GM21447 (cell line): ENCODE results near the gene NOX1.
A peak's percentile ranks its signal among the peaks of the same experiment; 100 is the strongest.
"Not testable (repeated sequence)": the region's sequence is repeated elsewhere in the genome, so short reads cannot be mapped to it uniquely, and the experiment has no call there.

Experiments used
- ATAC-seq: cut with Tn5 transposase; IDR thresholded peaks from one replicate; pipeline ENCODE4 v1.9.1; 2021; ENCODE audit not compliant: unreplicated experiment

The NOX1 gene

DNA sequence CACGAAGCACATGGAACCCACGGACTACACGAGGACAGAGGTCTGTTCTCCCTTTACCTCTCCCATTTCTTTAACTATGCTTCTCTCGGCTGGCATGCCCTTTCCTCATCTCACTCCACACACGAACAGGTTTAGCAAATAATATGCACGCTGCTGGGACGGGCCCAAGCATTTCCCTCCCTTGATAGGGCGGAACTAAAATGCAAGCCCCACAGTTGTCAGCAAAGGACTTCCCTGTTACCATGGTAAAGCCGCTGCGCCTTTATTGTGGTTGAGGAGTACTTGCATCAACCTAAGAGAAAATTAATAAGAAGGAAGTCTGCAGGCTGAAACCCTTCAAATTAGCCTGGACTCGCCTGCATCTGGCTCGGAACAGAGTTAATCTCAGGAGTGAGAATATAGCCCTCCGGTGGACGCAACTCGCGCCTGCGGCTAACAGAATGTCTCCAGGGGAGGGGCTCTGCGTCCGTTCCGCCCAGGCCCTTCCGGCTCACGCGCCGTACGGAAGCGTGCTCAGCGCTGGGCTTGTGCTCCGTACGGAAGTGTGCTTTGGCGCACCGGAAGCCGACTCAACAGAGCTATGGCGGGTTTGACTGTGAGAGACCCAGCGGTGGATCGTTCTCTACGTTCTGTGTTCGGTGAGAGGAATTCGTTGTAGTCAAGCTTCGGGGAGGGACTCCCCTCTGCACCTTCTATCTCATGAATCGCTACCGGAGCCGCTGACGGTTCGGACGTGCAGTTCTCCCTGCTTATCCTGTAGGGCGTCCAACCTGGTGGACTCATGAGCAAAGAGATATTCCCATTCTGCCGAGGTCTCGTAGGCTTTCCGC lies 54.1 kb downstream of the NOX1 start, which contains the start of gene CSTF2:
CSTF2 (plus strand) TSS at position 555 of the 830 bp plus-strand sequence; CDS start at position 581, 26 bp downstream.
- ATAC-seq: peak; percentile 98

DNA sequence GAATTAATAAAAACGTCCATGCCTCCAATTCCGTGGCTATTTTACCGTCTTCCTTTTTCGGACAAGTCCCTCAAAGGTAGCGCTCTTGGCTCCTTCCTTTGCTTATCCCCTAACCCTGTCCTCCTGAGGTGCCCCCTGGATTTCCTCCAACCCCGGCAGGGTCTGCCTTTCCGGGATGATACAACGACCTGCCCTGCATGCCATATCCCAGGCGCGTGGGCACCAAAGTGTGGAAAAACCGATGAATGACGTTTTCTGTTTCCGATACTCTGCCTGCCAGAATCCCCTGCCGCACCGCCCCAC lies 54.7 kb downstream of the NOX1 start:
- no peak for ATAC-seq

DNA sequence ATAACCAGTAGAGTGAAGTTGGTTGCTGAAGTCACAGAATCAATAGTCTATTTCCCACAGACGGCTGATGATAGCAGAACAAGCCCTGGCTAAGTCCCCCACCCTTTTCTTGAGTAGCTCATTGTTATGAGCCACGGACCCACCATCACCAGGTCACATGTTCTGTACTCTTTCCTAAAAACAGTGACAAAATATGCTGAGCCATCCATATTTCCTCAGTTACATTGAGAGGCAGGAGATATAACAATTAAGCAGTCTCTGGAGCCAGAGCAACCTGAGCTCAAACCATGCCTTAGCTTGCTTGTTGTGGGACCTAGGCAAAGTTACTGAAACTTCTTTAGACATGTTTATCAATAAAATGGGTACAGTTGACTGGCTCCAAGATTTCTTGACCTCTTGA lies 56.8 kb downstream of the NOX1 start:
- no peak for ATAC-seq

DNA sequence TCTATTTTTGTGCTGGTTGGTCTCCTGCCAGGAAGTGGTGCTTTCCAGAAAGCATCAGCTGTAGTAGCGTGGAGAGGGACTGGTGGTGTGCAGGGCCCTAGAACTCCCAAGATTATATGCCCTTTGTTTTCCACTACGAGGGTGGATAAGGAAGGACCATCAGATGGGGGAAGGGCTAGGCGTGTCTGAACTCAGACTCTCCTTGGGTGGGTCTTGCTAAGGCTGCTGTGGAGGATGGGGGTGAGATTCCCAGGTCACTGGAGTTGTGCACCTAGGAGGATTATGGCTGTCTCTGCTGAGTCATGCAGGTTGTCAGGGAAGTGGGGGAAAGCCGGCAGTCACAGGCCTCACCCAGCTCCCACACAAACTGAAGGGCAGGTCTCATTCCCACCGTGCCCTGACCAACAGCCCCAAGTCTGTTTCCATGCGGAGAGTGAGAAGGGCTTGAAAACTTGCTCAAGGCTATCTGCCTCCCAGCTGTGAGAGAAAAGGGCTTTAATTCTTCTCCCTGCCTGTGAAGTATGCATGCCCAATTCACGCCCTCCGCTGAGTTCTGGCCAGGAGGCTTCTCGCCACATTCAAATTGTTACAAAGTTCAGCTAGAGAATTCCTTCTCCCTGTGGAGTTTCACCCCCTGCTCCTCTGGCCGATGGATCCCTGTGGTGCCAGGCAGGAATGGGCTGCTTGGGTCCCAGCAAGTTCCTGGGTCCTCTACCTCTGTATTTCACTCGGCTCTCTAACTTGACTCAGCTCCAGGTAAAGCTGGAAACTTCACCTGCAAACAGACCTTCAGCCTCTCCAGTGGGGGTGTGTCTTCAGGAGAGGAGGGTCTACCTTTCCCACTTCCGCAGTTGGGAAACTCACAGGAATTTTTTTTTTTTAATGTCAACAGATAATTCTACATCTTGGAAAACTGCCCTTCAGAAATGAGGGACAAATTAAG lies 61.7 kb downstream of the NOX1 start:
- no peak for ATAC-seq

DNA sequence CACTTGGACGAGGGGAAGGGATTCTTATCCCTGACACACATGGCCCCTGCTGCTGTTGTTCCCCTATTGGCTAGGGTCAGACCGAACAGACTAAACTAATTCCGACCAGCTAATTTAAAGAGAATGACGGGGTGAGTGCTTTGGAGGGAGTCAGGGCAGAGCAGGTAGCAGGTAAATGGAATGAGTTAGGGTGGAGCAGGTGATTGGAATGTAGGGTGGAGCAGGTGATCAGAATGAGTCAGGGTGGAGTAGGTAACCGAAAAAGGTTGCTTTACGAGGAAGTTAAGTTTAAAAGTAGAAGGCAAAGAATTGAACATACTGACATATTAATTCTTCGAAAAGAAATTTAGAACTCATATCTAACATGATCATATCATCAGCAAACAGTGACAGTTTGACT lies 65.9 kb downstream of the NOX1 start:
- not testable (repeated sequence) for ATAC-seq

DNA sequence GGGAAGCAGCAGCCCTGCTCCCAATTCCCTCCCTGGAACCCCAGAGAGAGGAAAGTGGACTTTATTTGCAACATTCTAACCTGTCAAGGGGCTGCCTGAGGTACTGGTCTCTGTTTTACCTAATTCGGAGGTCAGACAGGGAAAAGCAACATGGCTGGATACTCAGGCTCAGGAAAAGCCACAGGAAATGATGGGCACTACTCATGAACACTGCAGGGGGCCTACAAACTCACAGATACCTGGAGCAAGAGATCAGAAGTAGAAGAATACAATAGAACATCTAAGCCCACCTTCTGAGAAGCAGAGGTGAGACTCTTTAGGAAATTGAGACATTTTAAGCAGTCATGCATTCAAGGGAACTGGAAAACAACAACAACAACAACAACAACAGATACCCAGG lies 69.4 kb downstream of the NOX1 start:
- ATAC-seq: no peak

DNA sequence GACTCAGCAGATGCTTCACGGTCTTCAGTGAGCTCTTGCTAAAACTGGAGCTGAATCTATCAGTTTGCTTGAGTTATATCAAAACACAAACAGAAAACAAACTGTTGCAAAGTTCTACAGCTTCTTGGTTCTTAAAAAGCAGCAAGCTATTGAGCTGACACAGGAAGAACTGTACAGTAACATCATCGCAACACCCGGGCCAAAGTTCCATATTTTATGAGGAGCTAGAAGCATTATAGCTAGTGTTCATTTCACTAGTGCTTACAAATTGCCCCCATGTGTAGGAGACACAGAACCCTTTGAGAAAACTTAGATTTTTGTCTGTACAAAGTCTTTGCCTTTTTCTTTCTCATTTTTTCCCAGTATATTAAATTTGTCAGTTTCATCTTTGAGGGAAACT lies 71.3 kb downstream of the NOX1 start:
- no peak for ATAC-seq

DNA sequence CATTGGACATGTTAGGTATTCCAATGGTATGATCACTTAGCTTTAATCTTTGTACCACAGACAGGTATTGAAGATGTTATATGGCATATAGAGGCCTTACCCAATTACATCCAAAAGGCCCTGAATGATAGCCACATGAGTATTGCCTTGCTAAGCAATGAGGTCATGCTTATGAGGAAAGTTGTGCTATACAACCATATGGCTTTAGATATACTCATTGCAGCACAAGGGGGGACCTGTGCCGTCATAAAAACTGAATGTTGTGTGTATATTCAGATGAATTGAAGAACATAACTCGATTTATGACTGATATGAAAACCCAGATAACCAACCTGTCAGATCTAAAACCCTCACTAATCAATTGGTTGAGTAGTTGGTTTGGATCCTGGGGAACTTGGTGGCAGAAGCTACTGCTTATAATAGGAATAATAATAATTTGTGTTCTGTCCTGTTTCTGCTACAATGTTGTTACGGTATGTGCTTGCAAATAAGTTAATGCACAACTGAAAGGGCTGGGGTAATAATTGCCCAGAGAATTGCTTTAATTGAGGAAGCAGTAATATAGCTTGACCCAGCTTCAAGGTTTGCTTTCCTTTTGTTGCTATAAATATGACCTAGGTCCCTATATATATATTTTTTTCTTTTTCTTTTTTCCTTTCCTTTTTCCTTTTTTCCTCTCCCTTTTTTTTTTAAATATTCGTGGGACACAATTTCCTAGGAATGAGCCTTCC lies 75.5 kb downstream of the NOX1 start:
- no peak for ATAC-seq

DNA sequence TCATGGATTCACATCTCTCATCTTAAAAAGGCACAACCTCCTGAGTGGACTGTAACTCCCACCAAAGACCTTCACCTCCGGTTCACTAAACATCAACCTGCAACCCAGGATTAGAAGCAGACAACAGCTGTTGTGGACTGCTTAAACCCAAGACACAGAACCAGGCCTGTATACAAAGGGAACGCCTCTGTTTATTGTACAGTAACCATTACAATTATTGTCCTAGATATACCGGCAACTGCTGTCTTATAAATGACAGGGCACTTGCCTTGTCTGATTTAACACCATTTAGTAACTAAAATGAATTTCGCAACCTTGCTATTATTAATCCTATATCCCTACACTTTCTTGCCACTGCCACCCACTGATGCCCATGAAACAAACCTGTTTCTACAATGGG lies 76.8 kb downstream of the NOX1 start:
- ATAC-seq: no peak

DNA sequence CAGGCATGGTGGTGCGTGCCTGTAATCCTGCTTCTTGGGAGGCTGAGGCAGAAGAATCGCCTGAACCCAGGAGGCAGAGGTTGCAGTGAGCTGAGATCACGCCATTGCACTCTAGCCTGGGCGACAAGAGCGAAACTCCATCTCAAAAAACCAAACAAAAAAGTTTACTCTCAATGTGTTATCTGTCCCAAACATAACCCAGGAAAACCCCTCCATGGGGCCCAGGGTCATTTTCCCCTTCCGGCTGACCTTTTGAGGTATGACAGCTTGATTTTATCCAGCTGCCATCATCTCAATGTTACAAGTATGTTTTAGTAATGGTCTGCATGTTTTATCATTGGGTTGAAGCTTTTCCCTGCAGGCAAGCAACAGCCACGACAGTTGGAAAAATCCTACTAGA lies 77.8 kb downstream of the NOX1 start:
- not testable (repeated sequence) for ATAC-seq
